GM18858 (cell line): Measurements from ENCODE around the gene ABCF1.
"Not testable (repeated sequence)": the region's sequence is repeated elsewhere in the genome, so short reads cannot be mapped to it uniquely, and the experiment has no call there.

ENCODE experiments used
- ATAC-seq: cut with Tn5 transposase; IDR thresholded peaks from one replicate; pipeline ENCODE4 v1.9.1; 2021; ENCODE audit not compliant: unreplicated experiment

The ABCF1 gene

GRCh38 chr6:30556906-30557682 is 14.1 kb upstream of the ABCF1 start, which contains the start of gene PRR3:
Gene PRR3, plus strand, starts transcription at chr6:30557295. Its CDS starts 50 bp downstream, at chr6:30557345.
- ATAC-seq: peak; percentile 46

- no peak for ATAC-seq
These were observed 13.6 kb upstream of the ABCF1 start for GRCh38 chr6:30557683-30557981.

GRCh38 chr6:30560930-30561329 is 10.3 kb upstream of the ABCF1 start:
- ATAC-seq: no peak

GRCh38 chr6:30562470-30563425 is 8.5 kb upstream of the ABCF1 start:
- ATAC-seq: no peak

- ATAC-seq: no peak
These were observed 7.1 kb upstream of the ABCF1 start for GRCh38 chr6:30564114-30564513.

DNA sequence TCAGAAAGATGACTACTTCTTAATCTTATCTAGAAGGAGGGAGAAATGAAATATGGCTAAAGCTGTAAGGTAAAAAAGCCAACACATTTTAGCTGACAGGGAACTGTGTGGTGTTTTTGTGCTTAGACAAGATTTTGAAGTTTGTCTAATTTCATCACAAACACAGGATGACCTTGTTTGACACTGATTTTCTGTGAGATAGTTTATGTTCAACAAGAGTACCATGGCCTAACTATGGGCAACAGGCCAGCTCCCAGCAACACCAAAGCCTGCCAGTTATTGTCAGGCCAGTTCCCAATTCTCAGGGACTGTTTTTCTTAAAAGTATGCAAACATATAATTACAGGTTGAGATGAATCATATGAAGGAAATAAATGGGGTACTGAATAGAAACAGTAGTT is 5.5 kb upstream of the ABCF1 start:
- no peak for ATAC-seq

- no peak for ATAC-seq
These were observed 3.0 kb upstream of the ABCF1 start for GRCh38 chr6:30568245-30568644.

- no peak for ATAC-seq
These were observed 979 bp upstream of the ABCF1 start for GRCh38 chr6:30570263-30570662.

DNA sequence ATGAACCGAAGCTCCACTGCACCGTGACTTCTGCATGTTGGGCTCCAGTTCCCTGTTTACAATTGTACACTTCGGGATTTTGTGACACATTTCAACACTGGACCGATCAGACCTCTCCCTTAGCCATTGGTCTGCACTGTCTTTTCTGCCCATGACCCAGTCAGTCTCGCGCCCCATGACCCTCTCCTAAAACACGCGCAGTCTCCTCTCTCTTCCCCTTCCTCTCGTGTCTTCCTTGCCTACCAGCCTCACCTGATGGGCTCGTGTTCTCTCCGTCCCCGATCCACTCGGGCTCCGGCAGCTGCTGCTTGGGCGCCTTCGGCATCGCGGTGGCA is 535 bp upstream of the ABCF1 start:
- ATAC-seq: no peak

- ATAC-seq: no peak
These were observed 480 bp downstream of the ABCF1 start for GRCh38 chr6:30571762-30572082.

GRCh38 chr6:30572148-30572547 is 906 bp downstream of the ABCF1 start:
- ATAC-seq: no peak

GRCh38 chr6:30573113-30573512 is 1.9 kb downstream of the ABCF1 start:
- ATAC-seq: no peak

- no peak for ATAC-seq
These were observed 6.8 kb downstream of the ABCF1 start for GRCh38 chr6:30578051-30578450.

- ATAC-seq: no peak
These were observed 12.7 kb downstream of the ABCF1 start for GRCh38 chr6:30583921-30584320.

DNA sequence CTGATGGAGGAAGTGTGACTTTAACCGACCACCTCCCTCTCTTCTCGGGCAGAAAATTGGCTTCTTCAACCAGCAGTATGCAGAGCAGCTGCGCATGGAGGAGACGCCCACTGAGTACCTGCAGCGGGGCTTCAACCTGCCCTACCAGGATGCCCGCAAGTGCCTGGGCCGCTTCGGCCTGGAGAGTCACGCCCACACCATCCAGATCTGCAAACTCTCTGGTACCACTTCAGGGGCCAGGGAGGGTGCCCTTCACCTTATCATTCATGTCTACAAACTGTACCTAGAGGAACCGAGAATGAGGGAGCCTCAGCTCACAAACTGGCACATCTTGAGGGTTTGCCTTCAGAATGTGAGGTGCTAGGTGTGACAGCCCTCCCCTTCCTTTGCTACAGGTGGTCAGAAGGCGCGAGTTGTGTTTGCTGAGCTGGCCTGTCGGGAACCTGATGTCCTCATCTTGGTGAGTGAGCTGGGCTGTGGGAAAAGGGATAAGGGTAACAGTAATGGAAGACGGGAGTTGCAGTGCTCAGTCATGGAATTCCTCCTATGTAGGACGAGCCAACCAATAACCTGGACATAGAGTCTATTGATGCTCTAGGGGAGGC is 18.6 kb downstream of the ABCF1 start:
- no peak for ATAC-seq

DNA sequence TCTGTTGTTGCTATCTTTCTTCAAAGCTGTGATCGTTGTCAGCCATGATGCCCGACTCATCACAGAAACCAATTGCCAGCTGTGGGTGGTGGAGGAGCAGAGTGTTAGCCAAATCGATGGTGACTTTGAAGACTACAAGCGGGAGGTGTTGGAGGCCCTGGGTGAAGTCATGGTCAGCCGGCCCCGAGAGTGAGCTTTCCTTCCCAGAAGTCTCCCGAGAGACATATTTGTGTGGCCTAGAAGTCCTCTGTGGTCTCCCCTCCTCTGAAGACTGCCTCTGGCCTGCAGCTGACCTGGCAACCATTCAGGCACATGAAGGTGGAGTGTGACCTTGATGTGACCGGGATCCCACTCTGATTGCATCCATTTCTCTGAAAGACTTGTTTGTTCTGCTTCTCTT is 19.3 kb downstream of the ABCF1 start:
- no peak for ATAC-seq

DNA sequence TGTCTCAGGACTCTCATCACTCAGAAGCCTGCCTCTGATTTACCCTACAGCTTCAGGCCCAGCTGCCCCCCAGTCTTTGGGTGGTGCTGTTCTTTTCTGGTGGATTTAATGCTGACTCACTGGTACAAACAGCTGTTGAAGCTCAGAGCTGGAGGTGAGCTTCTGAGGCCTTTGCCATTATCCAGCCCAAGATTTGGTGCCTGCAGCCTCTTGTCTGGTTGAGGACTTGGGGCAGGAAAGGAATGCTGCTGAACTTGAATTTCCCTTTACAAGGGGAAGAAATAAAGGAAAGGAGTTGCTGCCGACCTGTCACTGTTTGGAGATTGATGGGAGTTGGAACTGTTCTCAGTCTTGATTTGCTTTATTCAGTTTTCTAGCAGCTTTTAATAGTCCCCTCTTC is 19.8 kb downstream of the ABCF1 start:
- no peak for ATAC-seq

- ATAC-seq: no peak
These were observed 21.0 kb downstream of the ABCF1 start for GRCh38 chr6:30592287-30592686.

DNA sequence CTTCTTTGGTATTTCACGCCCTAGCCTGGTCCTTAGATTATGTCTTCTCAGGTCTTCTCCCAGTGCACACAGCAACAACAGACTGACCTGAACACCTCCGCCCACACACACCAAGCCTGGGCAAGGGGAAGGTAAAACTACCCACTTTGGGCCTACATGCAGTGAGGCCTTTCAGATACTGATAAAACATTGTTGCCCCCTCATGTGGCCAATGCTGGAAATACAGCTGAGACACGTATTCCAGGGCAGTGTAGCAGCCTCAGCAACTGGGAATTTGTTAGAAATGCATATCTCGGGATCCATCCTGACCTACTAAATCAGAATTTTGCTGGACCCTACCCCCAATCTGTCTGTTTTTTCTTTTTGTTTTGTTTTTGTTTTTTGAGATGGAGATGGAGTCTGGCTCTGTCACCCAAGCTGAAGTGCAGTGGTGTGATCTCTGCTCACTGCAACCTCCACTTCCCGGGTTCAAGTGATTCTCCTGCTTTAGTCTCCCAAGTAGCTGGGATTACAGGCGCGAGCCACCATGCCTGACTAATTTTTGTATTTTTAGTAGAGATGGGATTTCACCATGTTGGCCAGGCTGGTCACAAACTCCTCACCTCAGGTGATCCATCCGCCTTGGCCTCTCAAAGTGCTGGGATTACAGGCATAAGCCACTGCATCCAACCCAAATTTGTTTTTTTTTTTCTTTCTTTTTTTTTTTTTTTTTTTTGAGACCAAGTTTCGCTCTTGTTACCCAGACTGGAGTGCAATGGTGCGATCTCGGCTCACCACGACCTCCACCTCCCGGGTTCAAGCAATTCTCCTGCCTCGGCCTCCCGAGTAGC is 26.3 kb downstream of the ABCF1 start:
- not testable (repeated sequence) for ATAC-seq

GRCh38 chr6:30598912-30599624 is 27.8 kb downstream of the ABCF1 start:
- no peak for ATAC-seq
